NT2/D1 (cell line): ENCODE measurements around the gene CCDC80.

Experiments
- YY1 ChIP-seq: IDR thresholded peaks from 2 replicates; pipeline ENCODE4 v1.6.1; 2011; ENCODE audit not compliant: insufficient read length, insufficient read depth
- ZNF274 ChIP-seq: IDR thresholded peaks from 2 replicates; pipeline ENCODE4 v1.6.1; 2011; ENCODE audit warnings: mild to moderate bottlenecking, low read depth, low read length

DNA sequence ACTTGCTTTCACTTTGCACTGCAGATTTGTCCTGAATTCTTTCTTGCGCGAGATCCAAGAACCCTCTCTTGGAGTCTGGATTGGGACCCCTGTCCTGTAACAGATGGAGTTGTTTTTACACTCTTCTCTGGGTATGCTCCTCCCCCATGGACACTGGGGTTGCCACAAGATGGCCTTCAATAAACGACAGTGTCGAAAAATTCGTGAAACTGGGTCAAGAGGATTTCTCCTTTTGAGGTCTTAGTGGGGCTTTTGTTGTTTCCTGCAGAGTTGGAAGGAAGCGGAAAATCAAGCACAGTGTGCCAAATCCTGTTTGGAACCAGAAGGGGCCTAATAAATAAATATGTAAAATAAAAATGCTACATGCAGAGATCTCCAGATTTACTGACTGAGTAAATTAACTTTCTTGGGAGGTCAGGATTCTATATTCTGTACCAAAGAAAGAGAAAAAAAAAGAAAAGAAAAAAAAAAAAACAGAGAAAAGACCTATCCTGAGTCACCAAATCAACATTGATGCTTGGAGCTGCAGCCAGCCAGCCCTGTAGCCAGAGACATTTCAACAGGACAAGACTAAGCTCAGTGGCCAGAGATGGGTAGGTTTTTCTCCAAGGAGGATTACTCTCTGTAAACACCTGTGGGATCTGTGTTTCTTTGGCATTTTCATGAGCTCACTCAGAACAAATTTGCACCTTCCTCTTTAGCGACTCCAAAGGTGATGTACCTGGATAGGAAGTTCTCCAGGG is 24.8 kb downstream of the CCDC80 start:
- no peak for TF ChIP-seq YY1
- TF ChIP-seq ZNF274, result no peak
